GM12892 (cell line): Measurements from ENCODE around the gene DLK2.
A peak's percentile ranks its signal among the peaks of the same experiment; 100 is the strongest.
"Not testable (repeated sequence)": the region's sequence is repeated elsewhere in the genome, so short reads cannot be mapped to it uniquely, and the experiment has no call there.

Experiments used
- DNase-seq: peaks from one replicate; pipeline ENCODE4 v3.0.0; 2011; ENCODE audit not compliant: insufficient read length
- FAIRE-seq: peaks from 2 replicates; lab custom pipeline; 2011; peaks lifted over from hg19 to GRCh38; lab: Jason Lieb, UNC
- POLR2A ChIP-seq: IDR thresholded peaks from 2 replicates; pipeline ENCODE4 v1.6.1; 2011; ENCODE audit warnings: low read depth, low read length, control low read depth
- POLR2AphosphoS5 ChIP-seq: IDR thresholded peaks from 2 replicates; pipeline ENCODE4 v1.6.1; 2011; ENCODE audit warnings: low read depth, low read length, control low read depth
- TAF1 ChIP-seq: IDR thresholded peaks from 2 replicates; pipeline ENCODE4 v1.6.1; 2011; ENCODE audit warnings: low read depth, mild to moderate bottlenecking, control low read depth, low read length, borderline replicate concordance

DLK2 gene

DNA sequence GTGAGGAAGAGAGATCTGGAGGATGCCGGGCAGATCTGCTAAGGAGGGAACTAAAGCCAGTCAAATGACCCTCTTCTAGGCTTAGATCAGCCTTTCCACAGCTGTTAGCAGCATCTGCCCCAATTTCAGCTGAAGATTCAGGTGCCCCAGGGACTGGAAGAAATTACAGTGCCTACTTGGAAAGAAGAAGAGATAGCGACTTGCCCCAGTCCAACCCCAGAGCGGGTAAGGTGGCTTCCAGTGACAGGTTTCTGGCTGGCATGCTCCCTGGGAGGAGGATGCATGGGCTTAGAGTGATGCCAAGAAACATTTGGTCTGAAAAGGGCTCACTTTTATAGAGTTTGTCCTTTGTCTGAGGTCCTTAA lies 22.6 kb upstream of the DLK2 start:
- FAIRE-seq (no peak), DNase-seq (no peak)
- TF ChIP-seq POLR2A (no peak), POLR2AphosphoS5 (no peak), TAF1 (no peak)

DNA sequence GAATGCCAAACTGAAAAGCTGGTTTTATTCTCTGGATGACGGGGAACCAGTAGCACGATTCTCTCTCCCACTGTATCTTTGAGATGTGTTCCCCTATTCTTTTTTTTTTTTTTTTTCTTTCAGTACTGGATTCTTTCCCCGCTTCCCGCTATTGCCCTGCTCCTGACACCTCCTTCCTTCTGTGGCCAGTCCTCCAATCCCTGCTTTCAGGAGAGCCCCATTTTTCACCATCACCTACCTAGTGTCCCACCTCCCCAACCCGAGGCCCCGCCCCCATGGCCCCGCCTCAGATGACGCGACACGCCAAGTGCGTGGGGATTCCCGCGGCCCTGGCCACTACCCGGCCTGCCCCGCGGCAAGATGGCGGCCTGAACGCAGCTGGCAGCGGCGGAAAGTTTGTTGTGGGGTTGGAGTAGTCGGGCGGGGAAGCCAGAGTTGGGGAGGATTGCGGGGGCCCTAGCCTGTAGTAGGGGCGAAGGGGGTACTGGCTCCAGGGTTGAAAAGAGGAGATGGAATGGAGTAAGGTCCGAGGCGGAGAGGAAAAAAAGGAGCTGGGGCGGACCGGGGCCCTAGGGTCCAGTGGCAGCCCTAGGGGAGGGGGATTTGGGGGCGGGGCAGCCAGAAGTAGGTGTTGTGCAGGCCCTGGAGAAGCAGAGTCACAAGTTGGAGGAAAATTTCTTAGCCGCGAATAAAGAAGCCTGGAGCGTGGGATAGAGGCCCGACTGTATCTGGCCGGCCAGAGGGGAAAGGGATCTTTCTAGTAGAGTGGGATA lies 22.1 kb upstream of the DLK2 start, which contains the start of gene TJAP1:
Gene TJAP1, plus strand, starts transcription at position 336 of the 773 bp plus-strand sequence. CDS start 21,432 bp downstream, outside the sequence.
- FAIRE-seq: peak; percentile 97
- peak; percentile 96 for DNase-seq
- TF ChIP-seq POLR2AphosphoS5 (peak; percentile 66; the same call in 1 of the 2 replicates), POLR2A (peak; percentile 81), TAF1 (peak; percentile 92)

DNA sequence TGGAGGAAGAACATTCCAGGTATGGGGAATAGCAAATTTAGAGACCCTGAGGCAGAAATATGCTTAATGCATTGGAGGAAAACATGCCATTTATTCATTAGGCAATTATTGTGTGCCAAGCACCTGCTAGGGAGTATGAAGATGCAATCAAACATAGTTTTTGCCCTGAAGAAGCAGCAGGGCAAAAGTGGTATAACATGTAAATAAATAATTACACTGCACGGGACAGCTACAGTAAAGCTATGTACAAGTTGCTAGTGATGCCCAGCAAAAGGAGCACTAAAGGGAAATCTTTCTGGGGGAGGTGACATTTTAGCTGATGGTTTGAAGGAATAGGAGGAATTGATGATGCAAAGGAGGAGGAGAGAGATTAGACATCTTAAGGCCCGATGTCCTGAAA lies 21.4 kb upstream of the DLK2 start:
- DNase-seq (no peak), FAIRE-seq (no peak)
- TF ChIP-seq TAF1 (no peak), POLR2A (no peak), POLR2AphosphoS5 (no peak)

DNA sequence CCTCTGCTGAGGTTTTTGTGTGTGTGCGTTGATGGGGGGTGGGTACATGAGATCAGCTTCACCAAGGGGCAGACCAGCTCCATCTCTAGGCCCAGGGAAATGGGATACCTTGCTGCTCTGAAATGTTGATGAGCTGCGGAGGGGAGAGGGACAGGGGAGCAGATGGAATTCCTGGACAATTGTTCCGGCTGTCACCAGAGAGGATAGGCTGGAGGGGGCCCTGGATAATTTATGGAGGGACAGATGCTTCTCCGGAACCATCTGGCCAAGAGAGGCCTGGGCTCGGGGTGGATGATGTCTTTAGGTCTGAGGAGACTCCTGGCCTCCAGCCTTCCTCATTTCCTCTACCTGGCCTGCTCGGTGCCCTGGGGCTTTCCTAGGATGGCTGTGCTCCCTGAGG lies 20.2 kb upstream of the DLK2 start:
- no peak for FAIRE-seq
- TF ChIP-seq TAF1: no peak
- no peak for TF ChIP-seq POLR2A
- no peak for TF ChIP-seq POLR2AphosphoS5
- no peak for DNase-seq

DNA sequence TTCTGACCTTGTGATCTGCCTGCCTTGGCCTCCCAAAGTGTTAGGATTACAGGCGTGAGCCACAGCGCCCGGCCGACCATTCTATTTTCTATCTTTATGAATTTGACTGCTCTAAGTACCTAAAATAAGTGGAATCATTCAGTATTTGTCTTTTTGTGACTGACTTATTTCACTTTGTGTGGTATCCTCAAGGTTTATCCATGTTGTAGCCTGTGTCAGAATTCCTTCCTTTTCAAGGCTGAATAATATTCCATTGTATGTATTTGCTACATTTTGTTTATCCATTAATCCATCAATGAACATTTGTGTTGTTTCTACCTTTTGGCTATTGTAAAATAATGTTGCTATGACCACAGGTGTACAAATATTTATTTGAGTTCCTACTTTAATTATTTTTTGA lies 17.2 kb upstream of the DLK2 start:
- DNase-seq: no peak
- TF ChIP-seq TAF1 (no peak), POLR2A (no peak), POLR2AphosphoS5 (no peak)
- FAIRE-seq: no peak

DNA sequence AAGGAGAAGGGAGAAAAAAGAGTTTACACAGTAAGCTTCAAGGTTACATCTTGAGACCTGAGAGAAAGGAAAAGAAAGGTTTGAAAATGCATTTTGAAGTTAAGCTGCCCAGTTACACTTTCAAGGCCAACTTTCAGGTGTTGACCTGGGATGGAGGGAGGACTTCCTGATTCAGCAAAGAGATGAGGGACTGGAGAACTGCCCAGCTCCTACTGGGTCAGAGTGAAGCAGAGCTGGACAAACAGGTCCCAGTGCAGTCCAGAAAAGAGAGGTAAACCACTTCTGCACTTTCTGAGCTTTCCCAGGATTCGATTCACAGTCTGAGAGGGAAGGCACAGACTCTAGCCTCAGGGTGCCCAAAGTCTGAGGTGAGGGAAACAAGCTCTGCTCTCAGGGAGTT lies 16.1 kb upstream of the DLK2 start:
- DNase-seq: no peak
- no peak for FAIRE-seq
- TF ChIP-seq TAF1: no peak
- TF ChIP-seq POLR2AphosphoS5: no peak

DNA sequence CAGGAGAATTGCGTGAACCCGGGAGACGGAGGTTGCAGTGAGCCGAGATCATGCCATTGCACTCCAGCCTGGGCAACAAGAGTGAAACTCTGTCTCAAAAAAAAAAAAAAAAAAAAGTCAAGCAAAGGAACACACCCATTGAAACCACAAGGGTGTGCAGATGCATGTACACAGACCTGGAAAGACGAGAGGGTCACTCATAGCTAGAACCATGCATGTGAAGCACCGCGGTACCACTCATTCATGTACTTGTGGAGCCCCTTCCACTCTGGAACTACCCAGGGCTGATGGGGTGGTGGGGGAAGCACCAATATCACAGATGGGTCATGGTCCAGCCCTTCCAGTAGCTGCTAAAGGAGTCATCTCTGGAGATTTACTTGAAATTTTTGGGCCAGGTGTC lies 14.6 kb upstream of the DLK2 start:
- FAIRE-seq (no peak), DNase-seq (no peak)
- TF ChIP-seq TAF1 (no peak), POLR2A (no peak), POLR2AphosphoS5 (no peak)

DNA sequence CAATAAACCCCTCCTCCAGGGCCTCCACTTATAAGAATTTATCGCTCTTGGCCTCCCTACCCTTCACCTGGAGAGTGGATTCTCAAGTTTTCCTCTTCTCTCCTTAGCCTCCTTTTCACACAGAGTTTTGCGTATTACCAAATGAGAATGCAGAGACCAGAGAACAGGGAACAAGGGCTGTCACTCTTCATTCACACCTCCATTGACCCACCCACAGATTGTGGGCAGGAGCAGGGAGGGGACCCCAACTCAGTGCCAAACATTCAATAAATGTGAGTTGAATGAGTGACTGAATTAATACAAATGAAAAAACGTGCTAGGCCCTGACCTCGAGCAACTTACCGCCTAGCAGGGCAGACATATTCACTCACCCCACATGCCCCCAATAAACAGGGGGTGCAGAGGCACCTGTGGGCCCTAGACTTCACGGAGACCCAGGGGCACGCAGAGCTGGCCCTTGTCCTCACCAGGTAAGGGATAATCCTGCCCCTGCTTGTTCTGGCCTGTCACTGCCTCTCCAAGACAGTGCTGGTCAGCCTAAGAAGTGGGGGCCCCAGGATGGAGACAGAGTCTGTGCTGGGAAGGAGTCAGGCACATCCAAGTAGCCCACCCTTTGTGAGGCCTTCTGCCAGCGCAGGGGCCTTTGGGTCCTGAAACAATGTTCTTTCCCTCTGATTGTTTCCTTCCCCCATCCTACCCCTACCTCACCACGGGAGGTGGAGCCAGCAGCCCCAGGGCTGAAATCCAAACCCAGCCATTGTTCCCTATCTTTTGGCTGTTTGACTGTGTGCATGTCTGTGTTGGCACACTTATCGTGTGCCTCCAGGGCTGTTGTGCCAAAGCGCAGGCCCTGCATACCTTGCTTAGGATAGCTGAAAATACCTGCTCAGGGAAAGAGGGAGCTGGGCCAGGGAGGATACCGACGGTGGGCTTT lies 13.7 kb upstream of the DLK2 start:
- TF ChIP-seq POLR2AphosphoS5 (no peak), TAF1 (no peak), POLR2A (no peak)
- FAIRE-seq: no peak

DNA sequence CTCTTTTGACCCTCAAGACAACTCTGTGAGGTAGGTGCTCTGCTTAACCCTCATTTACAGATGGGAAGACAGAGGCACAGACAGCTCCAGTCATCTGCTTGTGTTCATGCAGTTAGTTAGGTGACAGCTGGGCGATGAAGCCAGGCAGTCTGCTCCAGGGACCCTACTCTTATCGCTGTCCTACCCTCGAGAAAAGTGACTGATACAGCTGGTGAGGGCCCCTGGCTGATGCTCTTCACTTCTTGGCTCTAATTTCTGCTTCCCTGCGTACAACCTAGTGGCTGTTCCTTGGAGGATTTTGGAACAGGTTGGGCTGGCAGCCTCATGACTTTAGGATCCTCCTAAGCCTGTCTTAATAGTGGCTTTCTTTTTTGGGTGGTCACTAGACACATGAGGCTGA lies 12.9 kb upstream of the DLK2 start:
- DNase-seq (no peak), FAIRE-seq (no peak)
- TF ChIP-seq TAF1: no peak
- TF ChIP-seq POLR2A: no peak
- TF ChIP-seq POLR2AphosphoS5: no peak

More for the DNA sequence above, 13.7 kb upstream of the DLK2 start:
- DNase-seq: no peak

DNA sequence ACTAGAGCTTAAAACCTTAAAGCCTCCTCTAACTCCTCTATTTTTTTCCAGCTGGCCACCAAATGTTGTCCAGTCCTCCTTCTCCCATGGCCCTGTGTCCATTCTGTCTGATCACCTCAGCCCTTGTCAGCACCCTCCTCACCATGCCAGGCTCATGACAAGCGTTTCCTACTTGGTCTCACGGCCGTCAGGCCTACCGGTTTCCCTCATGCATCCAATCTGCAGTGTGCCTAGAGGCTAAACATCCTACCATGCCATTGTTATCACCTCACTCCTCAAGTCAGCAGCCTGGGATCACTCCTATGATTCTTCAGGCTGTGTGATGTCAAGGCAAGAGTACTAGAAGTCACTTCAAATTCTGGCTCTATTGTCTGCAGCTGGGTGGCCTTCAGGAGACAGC lies 12.4 kb upstream of the DLK2 start:
- TF ChIP-seq TAF1: no peak
- no peak for TF ChIP-seq POLR2AphosphoS5
- TF ChIP-seq POLR2A: no peak
- no peak for FAIRE-seq
- DNase-seq: no peak

DNA sequence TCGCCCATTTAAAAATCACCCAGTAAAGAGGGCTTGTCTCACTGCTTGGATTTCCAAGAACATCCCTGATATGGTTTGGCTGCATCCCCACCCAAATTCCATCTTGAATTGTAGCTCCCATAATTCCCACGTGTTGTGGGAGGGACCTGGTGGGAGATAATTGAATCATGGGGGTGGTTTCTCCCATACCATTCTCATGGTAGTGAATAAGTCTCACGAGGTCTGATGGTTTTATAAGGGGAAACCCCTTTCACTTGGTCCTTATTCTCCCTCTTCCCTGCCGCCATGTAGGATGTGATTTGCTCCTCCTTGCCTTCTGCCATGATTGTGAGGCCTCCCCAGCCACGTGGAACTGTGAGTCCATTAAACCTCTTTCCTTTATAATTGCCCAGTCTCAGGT lies 11.9 kb upstream of the DLK2 start:
- not testable (repeated sequence) for DNase-seq, FAIRE-seq
